ENCODE results near the gene PPP6R2.

PPP6R2 gene

GRCh38 chr22:50454556-50455075 is 111.5 kb downstream of the PPP6R2 start:
- DNase-seq: no peak

DNA sequence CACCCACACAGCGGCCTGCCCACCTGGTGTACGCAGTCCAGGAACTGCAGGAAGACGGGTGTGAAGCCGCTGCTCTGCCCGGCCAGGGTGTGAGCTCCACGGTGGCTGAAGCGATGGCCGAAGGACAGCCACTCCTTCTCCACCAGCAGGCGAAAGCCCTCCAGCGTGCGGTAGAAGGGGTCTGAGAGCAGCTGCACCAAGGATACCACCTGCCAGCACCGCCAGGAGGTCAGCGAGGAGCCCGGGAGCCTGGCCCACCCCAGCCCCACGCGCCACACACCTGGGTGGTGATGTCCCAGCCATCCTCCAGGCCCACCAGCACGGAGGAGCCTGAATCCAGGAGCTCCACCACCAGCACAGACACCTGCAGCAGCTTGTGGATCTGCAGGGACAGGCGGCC is 112.1 kb downstream of the PPP6R2 start:
- no peak for DNase-seq

DNA sequence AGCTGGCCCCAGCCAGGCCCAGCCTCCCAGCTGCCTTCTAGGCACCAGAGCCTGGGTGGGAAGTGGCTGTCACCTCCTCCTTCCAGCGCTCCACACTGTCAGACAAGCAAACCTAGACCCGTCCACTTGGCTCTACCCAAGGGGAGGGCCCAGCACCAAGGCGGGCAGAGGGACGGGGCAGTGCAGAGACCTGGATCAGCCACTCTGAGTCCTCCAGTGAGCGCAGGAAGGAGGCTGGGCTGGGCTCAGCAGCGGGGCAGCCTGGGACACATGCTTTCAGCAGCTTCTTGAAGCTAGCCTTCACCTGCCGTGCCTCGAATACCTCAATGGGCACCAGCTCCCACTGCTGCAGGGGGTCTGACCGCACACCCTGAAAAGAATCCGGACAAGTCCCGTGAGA is 112.9 kb downstream of the PPP6R2 start:
- DNase-seq: no peak

- DNase-seq: no peak
Measured at GRCh38 chr22:50456466-50457234, 113.5 kb downstream of the PPP6R2 start.

DNA sequence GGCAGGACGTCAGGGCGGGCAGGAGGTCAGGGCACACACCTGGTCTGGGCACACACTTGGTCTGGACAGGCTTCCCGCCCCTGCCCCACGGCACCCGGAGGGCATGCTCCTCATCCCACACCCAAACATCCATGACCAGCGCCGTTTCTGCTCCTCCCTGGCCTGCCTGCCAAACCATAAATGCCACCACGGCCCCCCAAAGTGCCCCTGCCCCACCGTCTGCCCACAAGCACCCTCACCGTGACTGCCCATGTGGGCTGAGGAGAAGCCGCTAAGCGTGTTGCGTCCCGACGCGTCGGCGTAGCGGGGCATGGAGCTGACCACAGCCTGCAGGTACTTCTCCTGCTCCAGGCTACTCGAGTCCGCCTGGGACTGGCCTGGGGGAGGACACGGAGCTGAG is 115.9 kb downstream of the PPP6R2 start:
- DNase-seq: no peak

DNA sequence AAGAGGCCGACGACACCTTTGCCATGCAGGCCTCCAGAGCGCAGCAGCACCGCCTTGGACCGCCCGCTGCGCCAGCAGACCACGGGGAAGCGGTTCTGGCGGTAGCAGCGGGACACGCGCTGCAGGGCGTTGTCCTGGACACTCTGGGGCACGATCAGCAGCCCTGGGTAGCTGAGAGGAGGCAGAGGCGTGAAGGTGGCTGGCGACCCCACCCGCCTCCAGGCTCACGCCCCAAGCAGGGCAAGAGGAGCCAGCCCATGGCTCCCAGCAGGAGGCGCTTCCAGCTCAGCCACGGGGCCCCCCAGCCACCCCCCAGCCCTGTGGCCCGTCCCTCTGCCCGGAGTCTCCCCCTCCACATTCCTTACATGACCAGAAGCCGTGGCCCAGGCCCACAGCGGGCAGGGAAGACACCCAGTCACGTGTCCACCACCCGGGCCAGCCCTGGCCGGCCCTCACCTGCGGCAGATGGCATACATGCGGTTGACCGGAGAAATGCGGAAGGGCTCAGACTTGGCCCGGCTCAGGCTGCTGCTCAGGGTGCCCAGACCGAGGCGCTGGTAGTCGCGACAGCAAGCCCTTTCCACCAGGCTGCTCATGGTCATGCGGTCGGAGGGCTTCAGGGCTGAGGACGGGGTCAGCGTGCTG is 116.5 kb downstream of the PPP6R2 start:
- DNase-seq: no peak

- DNase-seq: no peak
Measured at GRCh38 chr22:50460938-50461337, 117.8 kb downstream of the PPP6R2 start.

GRCh38 chr22:50461536-50461935 is 118.4 kb downstream of the PPP6R2 start:
- DNase-seq: no peak

- DNase-seq: no peak
Measured at GRCh38 chr22:50461979-50462540, 118.9 kb downstream of the PPP6R2 start.

DNA sequence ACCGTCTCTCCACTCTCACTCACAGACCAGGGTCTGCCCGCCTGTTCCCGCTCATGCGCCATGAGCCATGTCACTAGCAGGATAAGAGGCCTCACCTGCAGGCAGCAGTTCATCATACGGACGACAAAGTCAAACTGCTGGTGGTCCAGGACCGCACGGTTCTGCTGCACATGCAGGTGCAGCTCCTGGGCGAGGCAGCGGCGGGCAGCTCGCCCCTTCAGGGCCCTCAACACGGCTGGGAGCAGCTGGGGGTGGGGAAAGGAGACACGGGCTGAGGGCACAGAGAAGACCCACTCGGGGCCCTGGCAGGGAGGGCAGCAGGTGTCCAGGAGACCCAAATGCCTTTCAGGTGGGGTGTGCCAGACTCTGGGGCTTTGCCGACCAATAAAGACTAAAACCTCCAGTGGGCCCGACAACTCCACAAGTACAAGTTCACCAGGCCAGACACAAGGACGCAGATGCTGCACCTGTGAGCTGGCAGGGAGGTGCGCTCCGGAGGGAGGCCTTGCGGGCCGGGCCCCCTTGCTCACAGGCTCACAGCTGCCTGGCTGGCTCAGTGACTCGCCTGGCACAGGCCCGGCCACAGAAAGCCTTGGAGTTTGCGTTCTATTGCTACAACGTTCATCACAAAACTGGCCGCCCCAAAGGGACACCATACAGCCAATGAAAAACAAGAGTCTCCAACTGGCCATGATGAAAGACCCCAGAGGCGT is 120.2 kb downstream of the PPP6R2 start:
- no peak for DNase-seq

DNA sequence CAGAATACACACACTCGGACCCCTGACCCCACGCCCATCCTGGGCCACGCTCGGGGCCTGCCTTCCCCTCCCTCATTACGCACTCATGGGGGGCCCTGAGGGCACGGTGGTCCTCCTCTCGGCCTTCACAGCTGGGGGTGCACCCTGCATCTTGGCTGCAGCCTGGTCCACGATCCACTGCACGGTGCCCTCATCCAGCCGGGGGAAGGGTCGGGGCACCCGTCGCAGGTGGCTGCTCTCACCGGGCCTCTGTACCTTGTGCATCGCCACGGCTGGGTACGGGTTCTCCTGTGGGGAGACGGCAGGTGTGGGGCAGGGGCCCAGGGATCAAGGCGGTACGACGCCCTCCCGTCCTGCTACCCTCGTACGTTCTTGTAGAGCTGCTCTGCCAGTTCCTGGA is 121.3 kb downstream of the PPP6R2 start:
- no peak for DNase-seq

GRCh38 chr22:50465066-50465930 is 122.2 kb downstream of the PPP6R2 start:
- DNase-seq: no peak

- no peak for DNase-seq
Measured at GRCh38 chr22:50467341-50467740, 124.2 kb downstream of the PPP6R2 start.

DNA sequence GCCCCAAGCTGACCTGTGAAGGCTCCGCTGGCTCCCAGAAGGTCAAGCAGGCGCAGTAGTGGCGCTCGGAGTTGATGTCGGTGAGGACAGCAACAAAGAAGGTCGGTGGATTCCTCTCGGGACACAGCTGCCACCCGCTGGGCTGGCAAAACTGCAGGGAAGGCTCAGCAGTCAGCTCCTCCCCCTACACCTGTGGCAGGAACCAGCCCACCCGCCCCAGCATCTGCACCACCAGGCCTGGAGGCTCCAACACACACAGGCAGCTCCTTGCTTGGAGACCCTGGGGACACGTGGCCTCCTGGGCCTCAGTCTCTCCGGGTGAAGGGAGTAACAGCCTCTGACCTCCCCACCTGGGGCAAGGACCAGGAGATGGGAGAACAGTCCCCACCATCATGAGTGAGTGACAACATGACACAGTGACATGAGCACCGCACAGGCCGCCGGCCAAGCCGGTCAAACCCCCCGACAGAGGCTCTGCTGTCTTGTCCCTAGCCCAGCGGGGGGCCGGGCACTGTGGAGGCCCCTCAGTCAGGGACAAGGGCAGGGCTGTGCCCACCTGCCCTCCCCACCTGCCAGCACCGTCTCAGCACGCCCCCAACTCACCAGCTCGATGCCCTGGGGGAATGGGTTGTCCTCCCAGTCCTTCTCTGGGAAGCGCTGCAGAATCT is 124.8 kb downstream of the PPP6R2 start:
- DNase-seq: no peak

- DNase-seq: no peak
Measured at GRCh38 chr22:50468626-50469025, 125.5 kb downstream of the PPP6R2 start.

GRCh38 chr22:50469377-50470305 is 126.5 kb downstream of the PPP6R2 start:
- no peak for DNase-seq

GRCh38 chr22:50470491-50470890 is 127.4 kb downstream of the PPP6R2 start:
- no peak for DNase-seq

GRCh38 chr22:50471197-50471847 is 128.2 kb downstream of the PPP6R2 start:
- DNase-seq: no peak

GRCh38 chr22:50471962-50472361 is 128.8 kb downstream of the PPP6R2 start:
- DNase-seq: no peak

- DNase-seq: no peak
Measured at GRCh38 chr22:50473088-50473487, 130.0 kb downstream of the PPP6R2 start.

Data from cortex of kidney (tissue), 1 donor.